Activated CD4-positive, alpha-beta T cell treated with anti-CD3 and anti-CD28 coated beads, Interleukin-2, amount 10 ng/mL, durations not matched to agents 7 days and 5 days (primary cell): ENCODE measurements around the gene MTX3. TPM values are rescaled to one million over a fixed set of nuclear protein-coding genes. Genes with fewer than 3 reads are reported as not detected.

Experiments
- CTCF ChIA-PET: fragments of 350-600 bp; sonication (Branson Sonifier 250); formaldehyde crosslinking; loops from one replicate; lab custom pipeline; 2021; ENCODE audit warnings: antibody characterized with exemption; lab: Charles Lee
- POLR2A ChIA-PET: fragments of 350-600 bp; sonication (Branson Sonifier 250); formaldehyde crosslinking; loops from one replicate; lab custom pipeline; 2021; ENCODE audit warnings: antibody characterized with exemption; lab: Charles Lee
- DNase-seq: peaks from one replicate; pipeline ENCODE4 v3.0.0-alpha.2; 2020
- H3K27ac Mint-ChIP-seq: one replicate; pipeline ENCODE4 v1.8.0; 2021; ENCODE audit warnings: mild to moderate bottlenecking, moderate library complexity, mixed read lengths
- H3K27me3 Mint-ChIP-seq: one replicate; pipeline ENCODE4 v1.8.0; 2021; ENCODE audit warnings: mixed read lengths
- H3K36me3 Mint-ChIP-seq: one replicate; pipeline ENCODE4 v1.8.0; 2021; ENCODE audit warnings: low read depth, mixed read lengths
- H3K4me1 Mint-ChIP-seq: one replicate; pipeline ENCODE4 v1.8.0; 2021; ENCODE audit warnings: mixed read lengths
- H3K4me3 Mint-ChIP-seq: one replicate; pipeline ENCODE4 v1.8.0; 2021; ENCODE audit warnings: mild to moderate bottlenecking, moderate library complexity, mixed read lengths
- H3K9me3 Mint-ChIP-seq: one replicate; pipeline ENCODE4 v1.8.0; 2021; ENCODE audit warnings: mixed read lengths
- total RNA-seq, 2 experiments: library from RNA; stranded (reverse); gene quantifications; one replicate each; pipeline ENCODE4 v1.2.3, GENCODE V29; 2021

MTX3 gene
- total RNA-seq, 2 experiments from 2014 or later, result 15.5 to 15.6 TPM

DNA sequence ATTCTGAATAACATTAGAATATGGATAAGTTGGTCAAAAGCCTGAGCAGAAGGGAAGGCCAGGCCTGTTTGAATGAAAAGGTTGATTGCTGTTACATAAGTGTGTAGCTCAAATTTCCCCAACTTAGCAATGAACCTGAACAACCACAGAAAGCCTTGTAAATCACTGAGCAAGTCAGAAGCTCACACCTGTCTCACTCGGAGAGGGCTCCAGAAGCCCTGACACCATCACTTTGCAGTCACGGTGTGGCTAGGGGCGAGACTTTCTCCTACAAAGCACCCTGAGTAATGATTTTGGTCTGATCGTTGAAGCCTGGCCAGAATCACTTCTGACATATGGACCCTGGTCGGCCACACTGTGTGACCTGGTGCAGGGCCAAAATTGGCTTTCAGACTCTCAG, 62.0 kb downstream of the MTX3 start:
- Mint-ChIP-seq H3K27ac (no peak overlapping the region), H3K36me3 (no peaks in the 10 kb centered on the region), H3K4me3 (no peak overlapping the region), H3K9me3 (no peaks in the 10 kb centered on the region), H3K4me1 (peaks cover 18% of the 10 kb centered on the region), H3K27me3 (peaks cover 5% of the 10 kb centered on the region)
- ChIA-PET CTCF (no interaction called here), POLR2A (no interaction called here)
- DNase-seq, result no peak

Other genes with a start within 250 kb of the MTX3 start
- gene THBS4, start 44.1 kb upstream of the MTX3 start, total RNA-seq, result under 1 TPM; 0.64 to 0.85 TPM